ENCODE results near the gene ARHGEF10L. TPM values are rescaled to one million over a fixed set of nuclear protein-coding genes. Genes with fewer than 3 reads are reported as not detected.

Gene ARHGEF10L
- total RNA-seq, 4 donors from 2014 or later: 38.5 to 73.8 (median 41.7) TPM

DNA sequence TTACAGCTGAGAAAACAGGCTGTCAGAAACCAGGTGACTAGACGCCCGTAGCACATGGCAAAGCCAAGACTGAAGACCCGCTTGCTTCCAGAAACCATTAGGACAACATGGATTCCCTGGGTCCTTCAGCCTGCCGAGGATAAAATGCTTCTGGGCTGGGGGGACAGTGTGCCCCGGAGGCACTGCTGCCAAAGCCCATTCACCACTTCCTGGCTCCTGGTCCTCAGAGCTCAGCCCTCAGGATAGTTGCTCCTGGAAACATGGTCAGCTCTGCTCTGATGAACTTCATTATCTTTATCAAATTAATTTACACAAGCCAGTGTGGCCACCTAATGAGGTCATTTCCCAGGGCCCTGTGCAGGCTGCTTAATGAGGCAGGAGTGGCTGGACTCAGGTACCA, 174.5 kb downstream of the ARHGEF10L start:
- TF ChIP-seq, protein P1, sequence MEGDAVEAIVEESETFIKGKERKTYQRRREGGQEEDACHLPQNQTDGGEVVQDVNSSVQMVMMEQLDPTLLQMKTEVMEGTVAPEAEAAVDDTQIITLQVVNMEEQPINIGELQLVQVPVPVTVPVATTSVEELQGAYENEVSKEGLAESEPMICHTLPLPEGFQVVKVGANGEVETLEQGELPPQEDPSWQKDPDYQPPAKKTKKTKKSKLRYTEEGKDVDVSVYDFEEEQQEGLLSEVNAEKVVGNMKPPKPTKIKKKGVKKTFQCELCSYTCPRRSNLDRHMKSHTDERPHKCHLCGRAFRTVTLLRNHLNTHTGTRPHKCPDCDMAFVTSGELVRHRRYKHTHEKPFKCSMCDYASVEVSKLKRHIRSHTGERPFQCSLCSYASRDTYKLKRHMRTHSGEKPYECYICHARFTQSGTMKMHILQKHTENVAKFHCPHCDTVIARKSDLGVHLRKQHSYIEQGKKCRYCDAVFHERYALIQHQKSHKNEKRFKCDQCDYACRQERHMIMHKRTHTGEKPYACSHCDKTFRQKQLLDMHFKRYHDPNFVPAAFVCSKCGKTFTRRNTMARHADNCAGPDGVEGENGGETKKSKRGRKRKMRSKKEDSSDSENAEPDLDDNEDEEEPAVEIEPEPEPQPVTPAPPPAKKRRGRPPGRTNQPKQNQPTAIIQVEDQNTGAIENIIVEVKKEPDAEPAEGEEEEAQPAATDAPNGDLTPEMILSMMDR (IDR thresholded peaks at IDR 0.05): no peak
- TF ChIP-seq POLR2A (IDR thresholded peaks at IDR 0.05): no peak
- no peak for TF ChIP-seq EP300 (IDR thresholded peaks at IDR 0.05)
- Histone ChIP-seq H3K4me1 (no peaks in the 10 kb centered on the region), H3K27ac (no peak overlapping the region), H3K36me3 (no peaks in the 10 kb centered on the region), H3K9me3 (peaks cover 0 to 21% (median 0%) of the 10 kb centered on the region in 4 donors), H3K27me3 (peaks cover 0 to 25% of the 10 kb centered on the region in 2 donors), H3K4me3 (no peak overlapping the region)
- WGBS, 2 donors: 48 to 59% methylated on average over 5 of the region's 5 CpGs
- no peak for DNase-seq (ENCODE audit: low spot score in 2 of 2)

DNA sequence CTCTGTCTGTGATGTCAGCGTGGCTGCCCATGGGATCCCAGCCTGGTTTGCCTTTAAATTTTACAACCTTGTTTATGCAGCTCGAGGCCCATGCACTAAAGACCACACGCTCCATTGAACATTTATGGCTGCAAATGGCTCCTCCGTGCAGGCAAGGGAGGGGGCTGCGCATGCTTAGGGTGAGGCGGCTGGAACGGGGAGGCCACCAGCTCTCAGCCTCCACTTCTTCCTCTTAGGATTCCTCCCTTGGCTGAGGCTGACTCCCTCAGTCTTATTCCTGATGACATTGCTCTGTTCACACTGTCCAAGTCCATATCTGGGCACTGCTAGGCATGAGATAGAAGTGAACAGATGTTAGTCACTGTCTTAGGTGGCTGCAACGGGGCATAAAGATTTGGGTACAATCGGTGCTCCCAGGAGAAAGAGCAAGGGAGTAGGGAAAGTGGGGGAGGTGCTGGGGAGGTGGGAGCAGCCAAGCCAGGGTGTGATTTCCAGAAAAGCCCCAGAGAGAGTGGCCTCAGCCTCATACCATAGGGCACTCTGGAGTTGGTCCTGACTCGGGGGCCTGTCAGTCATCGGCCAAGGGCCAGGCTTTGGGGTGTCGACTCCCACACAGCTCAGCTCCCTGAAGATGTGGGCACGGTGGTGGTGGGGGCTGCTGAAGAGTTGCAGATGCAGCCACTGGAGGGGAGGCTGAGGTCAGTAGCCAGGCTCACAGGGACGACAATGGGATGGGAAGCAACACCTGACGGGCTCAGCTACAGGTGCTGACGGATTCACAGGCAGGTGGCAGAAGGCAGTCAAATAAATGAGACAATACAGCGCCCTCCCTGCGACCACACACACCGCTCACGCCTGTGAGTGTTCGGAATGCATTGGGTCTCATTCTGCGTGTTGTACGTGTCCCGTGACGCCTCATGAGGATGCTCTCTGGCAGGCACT, 178.4 kb downstream of the ARHGEF10L start:
- TF ChIP-seq POLR2A (IDR thresholded peaks at IDR 0.05) (no peak), EP300 (IDR thresholded peaks at IDR 0.05) (no peak)
- TF ChIP-seq, protein P1 (IDR thresholded peaks at IDR 0.05): no peak
- 57 to 64% methylated on average over 24 to 25 of the region's 25 CpGs for WGBS, 2 donors
- no peak for DNase-seq (ENCODE audit: low spot score in 2 of 2)

DNA sequence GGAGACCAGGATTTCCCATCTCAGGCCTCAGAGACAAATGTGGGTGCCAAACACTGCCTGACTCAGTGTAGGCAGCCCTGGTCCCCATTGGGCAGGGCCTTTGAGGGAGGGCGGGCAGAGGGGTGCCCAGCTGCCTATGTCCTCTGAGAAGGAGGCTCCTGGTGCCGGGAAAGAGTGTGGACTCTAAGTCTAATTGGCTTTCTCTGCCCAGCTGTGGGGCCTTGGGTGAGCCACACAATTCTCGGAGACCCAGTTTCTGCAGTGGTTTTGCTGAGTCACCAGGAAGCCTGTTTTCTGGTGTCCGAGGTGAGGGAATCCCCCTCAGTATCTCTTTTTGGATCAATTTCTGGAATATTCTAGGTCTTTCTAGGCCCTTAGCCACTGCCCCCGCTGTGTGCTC, 180.4 kb downstream of the ARHGEF10L start:
- H3K27ac ChIP-seq: no peak overlapping the region
- peaks cover 0 to 30% of the 10 kb centered on the region in 2 donors for H3K27me3 ChIP-seq
- WGBS, 2 donors: 72 to 76% methylated on average over 5 of the region's 5 CpGs
- H3K4me1 ChIP-seq: no peaks in the 10 kb centered on the region
- no peak overlapping the region for H3K4me3 ChIP-seq
- TF ChIP-seq, protein P1 (IDR thresholded peaks at IDR 0.05): no peak
- TF ChIP-seq POLR2A (IDR thresholded peaks at IDR 0.05): no peak
- no peaks in the 10 kb centered on the region for H3K36me3 ChIP-seq
- H3K9me3 ChIP-seq: no peaks in the 10 kb centered on the region
- DNase-seq (ENCODE audit: low spot score in 2 of 2): no peak

More for the DNA sequence above, 178.4 kb downstream of the ARHGEF10L start:
- Histone ChIP-seq H3K36me3 (no peaks in the 10 kb centered on the region), H3K4me1 (no peaks in the 10 kb centered on the region), H3K27ac (no peak overlapping the region), H3K9me3 (no peaks in the 10 kb centered on the region), H3K4me3 (no peak overlapping the region), H3K27me3 (peaks cover 0 to 30% of the 10 kb centered on the region in 2 donors)

DNA sequence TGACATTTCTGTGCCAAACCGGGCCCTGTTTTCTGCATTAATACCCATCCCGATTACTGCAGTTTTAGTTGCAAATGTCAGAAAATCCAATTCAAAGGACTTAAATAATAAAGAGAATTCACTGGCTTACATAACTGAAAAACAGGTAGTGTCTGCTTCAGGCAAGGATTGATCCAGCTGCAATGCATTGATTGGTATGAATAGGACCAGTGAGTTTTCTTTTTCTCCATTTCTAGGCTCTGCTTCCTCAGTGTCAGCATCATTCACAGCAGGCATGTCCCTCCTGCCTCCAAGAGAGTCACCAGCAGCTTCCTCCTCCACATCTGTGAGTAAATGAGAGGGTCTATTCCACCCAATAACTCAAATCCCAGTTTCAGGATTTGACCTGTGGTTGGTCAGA, 181.9 kb downstream of the ARHGEF10L start:
- Histone ChIP-seq H3K27ac (no peak overlapping the region), H3K4me1 (no peaks in the 10 kb centered on the region), H3K27me3 (peaks cover 0 to 19% of the 10 kb centered on the region in 2 donors), H3K4me3 (no peak overlapping the region), H3K36me3 (no peaks in the 10 kb centered on the region), H3K9me3 (no peaks in the 10 kb centered on the region)
- no peak for DNase-seq (ENCODE audit: low spot score in 2 of 2)
- 89 to 94% methylated on average over 2 of the region's 2 CpGs for WGBS, 2 donors
- TF ChIP-seq EP300 (IDR thresholded peaks at IDR 0.05) (no peak), POLR2A (IDR thresholded peaks at IDR 0.05) (no peak)
- TF ChIP-seq, protein P1 (IDR thresholded peaks at IDR 0.05): no peak

DNA sequence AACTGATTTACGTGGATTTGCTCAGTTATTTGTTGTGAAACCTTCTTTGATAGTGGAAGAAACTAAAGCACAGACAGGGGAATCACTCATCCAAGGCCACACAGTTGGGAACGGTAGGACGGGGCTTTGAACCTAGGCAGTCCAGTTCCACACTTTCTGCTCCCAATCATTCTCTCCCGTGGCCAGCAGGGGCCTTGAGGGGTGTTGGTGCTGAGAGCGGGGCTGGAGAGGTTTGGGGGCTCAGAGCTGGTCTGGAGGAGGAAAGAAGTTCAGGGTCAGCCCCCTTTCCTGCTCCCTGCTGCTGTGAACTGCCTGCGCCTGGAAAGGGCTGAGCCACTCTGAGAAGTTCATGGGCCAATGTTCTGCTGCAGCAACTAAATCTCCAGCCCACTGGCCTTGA, 184.2 kb downstream of the ARHGEF10L start:
- no peak for DNase-seq (ENCODE audit: low spot score in 2 of 2)
- 39 to 42% methylated on average over 6 of the region's 6 CpGs for WGBS, 2 donors

More for the DNA sequence above, 184.2 kb downstream of the ARHGEF10L start:
- Histone ChIP-seq H3K27ac (no peak overlapping the region), H3K36me3 (no peaks in the 10 kb centered on the region), H3K4me3 (no peak overlapping the region), H3K9me3 (no peaks in the 10 kb centered on the region), H3K27me3 (peaks cover 0 to 5% of the 10 kb centered on the region in 2 donors), H3K4me1 (no peaks in the 10 kb centered on the region)
- TF ChIP-seq EP300 (IDR thresholded peaks at IDR 0.05): no peak
- TF ChIP-seq, protein P1 (IDR thresholded peaks at IDR 0.05): no peak
